Parathyroid adenoma (tissue), 2 donors: ENCODE data around the gene INTS7.
A peak's percentile ranks its signal among the peaks of the same experiment; 100 is the strongest.

ENCODE experiments used
- H2AFZ ChIP-seq: fragments of 300-600 bp; sonication (generic); one replicate; pipeline ENCODE4 v1.7.0; 2017; ENCODE audit warnings: antibody characterized with exemption, mild to moderate bottlenecking
- H3K27ac ChIP-seq: fragments of 300-600 bp; sonication (generic); one replicate; pipeline ENCODE4 v1.7.0; 2017
- H3K27me3 ChIP-seq: fragments of 300-600 bp; sonication (generic); one replicate; pipeline ENCODE4 v1.7.0; 2017; ENCODE audit warnings: low read length; ENCODE audit not compliant: control insufficient read depth, insufficient read depth
- H3K36me3 ChIP-seq: fragments of 300-600 bp; sonication (generic); one replicate; pipeline ENCODE4 v1.7.0; 2017; ENCODE audit warnings: low read length; ENCODE audit not compliant: control insufficient read depth, insufficient read depth
- H3K4me1 ChIP-seq: fragments of 300-600 bp; sonication (generic); one replicate; pipeline ENCODE4 v1.7.0; 2017; ENCODE audit warnings: control low read depth
- H3K4me2 ChIP-seq: fragments of 300-600 bp; sonication (generic); one replicate; pipeline ENCODE4 v1.7.0; 2017; ENCODE audit warnings: low read length
- H3K4me3 ChIP-seq: fragments of 300-600 bp; sonication (generic); one replicate; pipeline ENCODE4 v1.7.0; 2017; ENCODE audit warnings: low read depth, low read length
- H3K79me2 ChIP-seq: fragments of 300-600 bp; sonication (generic); one replicate; pipeline ENCODE4 v1.7.0; 2017; ENCODE audit warnings: control low read depth
- H3K9ac ChIP-seq: fragments of 300-600 bp; sonication (generic); one replicate; pipeline ENCODE4 v1.7.0; 2017; ENCODE audit warnings: mild to moderate bottlenecking
- H3K9me3 ChIP-seq: fragments of 300-600 bp; sonication (generic); one replicate; pipeline ENCODE4 v1.7.0; 2017; ENCODE audit warnings: low read length; ENCODE audit not compliant: control insufficient read depth
- TF ChIP-seq, protein P1 (sequence below): fragments of 300-600 bp; sonication (generic); IDR thresholded peaks from one replicate; pipeline ENCODE4 v1.7.0; 2017; ENCODE audit warnings: antibody characterized with exemption, mild to moderate bottlenecking
- donor health status: primary hyperparathyroidism.

Gene INTS7

DNA sequence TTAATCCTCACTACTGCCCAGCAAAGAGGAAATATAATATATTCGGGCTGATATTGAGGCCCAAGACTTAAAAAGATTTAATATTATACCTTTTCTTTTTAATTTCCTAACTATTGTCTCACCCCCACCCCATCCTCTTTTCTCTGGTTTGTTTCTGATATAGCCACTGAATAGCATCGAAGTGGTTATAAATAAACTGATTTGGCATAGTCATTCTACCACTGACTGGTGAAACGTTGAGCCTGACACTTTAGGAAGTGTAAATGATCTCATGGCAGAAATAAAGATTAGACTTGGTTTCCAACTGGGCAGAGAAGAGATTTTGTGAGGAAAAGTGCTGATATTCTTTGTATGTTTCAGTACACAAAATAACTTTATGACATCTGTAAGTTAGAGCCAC, 39.5 kb upstream of the INTS7 start:
- Histone ChIP-seq H2AFZ (peak overlapping the region; percentile 29), H3K36me3 (no peaks in the 10 kb centered on the region), H3K9me3 (no peaks in the 10 kb centered on the region), H3K9ac (no peak overlapping the region), H3K27ac (no peak overlapping the region), H3K4me1 (no peaks in the 10 kb centered on the region), H3K4me2 (no peak overlapping the region), H3K27me3 (no peaks in the 10 kb centered on the region), H3K4me3 (no peak overlapping the region), H3K79me2 (no peaks in the 10 kb centered on the region)
- TF ChIP-seq, protein P1, sequence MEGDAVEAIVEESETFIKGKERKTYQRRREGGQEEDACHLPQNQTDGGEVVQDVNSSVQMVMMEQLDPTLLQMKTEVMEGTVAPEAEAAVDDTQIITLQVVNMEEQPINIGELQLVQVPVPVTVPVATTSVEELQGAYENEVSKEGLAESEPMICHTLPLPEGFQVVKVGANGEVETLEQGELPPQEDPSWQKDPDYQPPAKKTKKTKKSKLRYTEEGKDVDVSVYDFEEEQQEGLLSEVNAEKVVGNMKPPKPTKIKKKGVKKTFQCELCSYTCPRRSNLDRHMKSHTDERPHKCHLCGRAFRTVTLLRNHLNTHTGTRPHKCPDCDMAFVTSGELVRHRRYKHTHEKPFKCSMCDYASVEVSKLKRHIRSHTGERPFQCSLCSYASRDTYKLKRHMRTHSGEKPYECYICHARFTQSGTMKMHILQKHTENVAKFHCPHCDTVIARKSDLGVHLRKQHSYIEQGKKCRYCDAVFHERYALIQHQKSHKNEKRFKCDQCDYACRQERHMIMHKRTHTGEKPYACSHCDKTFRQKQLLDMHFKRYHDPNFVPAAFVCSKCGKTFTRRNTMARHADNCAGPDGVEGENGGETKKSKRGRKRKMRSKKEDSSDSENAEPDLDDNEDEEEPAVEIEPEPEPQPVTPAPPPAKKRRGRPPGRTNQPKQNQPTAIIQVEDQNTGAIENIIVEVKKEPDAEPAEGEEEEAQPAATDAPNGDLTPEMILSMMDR, result no peak

- Histone ChIP-seq H3K36me3 (no peaks in the 10 kb centered on the region), H3K9me3 (no peaks in the 10 kb centered on the region), H2AFZ (no peak overlapping the region), H3K4me1 (no peaks in the 10 kb centered on the region), H3K4me2 (no peak overlapping the region), H3K9ac (no peak overlapping the region), H3K27me3 (no peaks in the 10 kb centered on the region), H3K79me2 (no peaks in the 10 kb centered on the region), H3K27ac (no peak overlapping the region), H3K4me3 (no peak overlapping the region)
- TF ChIP-seq, protein P1, result no peak
Measured at GRCh38 chr1:212074313-212074712, 39.0 kb upstream of the INTS7 start.

DNA sequence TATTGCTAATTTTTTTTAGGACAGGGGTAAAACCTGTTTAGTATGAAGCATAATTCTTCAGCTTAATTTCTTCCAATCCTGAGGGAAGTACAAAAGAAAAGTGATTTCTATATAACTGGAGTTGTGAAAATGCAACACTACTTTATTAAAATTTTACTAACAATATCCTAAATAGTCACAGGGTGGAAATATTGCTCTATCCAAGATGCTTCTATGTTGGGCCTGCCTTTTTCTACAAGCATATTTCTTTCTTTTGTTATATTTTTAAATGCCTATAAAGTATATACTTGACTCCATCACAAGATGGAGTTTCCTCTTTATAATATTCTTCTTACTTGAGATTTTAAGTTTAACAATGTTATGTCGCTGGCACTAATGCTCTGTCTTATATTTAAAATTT, 38.1 kb upstream of the INTS7 start:
- Histone ChIP-seq H3K9me3 (no peaks in the 10 kb centered on the region), H3K27me3 (no peaks in the 10 kb centered on the region), H3K9ac (no peak overlapping the region), H3K4me3 (no peak overlapping the region), H2AFZ (no peak overlapping the region), H3K27ac (no peak overlapping the region), H3K36me3 (no peaks in the 10 kb centered on the region), H3K79me2 (no peaks in the 10 kb centered on the region), H3K4me1 (no peaks in the 10 kb centered on the region), H3K4me2 (no peak overlapping the region)
- TF ChIP-seq, protein P1, result no peak

DNA sequence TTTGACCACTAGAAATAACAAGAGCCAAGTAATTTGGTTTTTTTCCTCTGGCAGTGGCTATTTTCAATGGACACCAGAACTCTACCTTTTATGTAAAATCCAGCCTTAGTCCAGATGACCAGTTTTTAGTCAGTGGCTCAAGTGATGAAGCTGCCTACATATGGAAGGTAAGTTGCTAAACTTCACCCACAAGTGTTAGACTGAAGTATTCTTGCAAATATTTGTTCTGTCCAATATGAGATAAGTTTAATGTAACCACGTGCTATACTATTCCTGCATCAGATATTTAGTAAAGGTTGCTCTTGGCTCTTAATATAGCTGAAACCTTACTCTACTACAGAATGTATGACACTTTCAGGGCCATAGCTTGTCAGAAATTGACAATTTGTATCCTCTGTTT, 36.7 kb upstream of the INTS7 start:
- H3K27me3 ChIP-seq, result no peaks in the 10 kb centered on the region
- H3K4me2 ChIP-seq, result no peak overlapping the region
- H3K79me2 ChIP-seq, result no peaks in the 10 kb centered on the region
- H3K9me3 ChIP-seq, result no peaks in the 10 kb centered on the region
- H3K4me3 ChIP-seq, result no peak overlapping the region
- H3K36me3 ChIP-seq, result no peaks in the 10 kb centered on the region
- no peak overlapping the region for H3K9ac ChIP-seq
- no peak overlapping the region for H3K27ac ChIP-seq
- TF ChIP-seq, protein P1, result no peak
- H2AFZ ChIP-seq, result no peak overlapping the region
- no peaks in the 10 kb centered on the region for H3K4me1 ChIP-seq

- H3K9ac ChIP-seq, result no peak overlapping the region
Measured at GRCh38 chr1:212070720-212071302, 35.5 kb upstream of the INTS7 start.

More at GRCh38 chr1:212070720-212071302, 35.5 kb upstream of the INTS7 start:
- H3K36me3 ChIP-seq, result no peaks in the 10 kb centered on the region
- H3K4me2 ChIP-seq, result no peak overlapping the region
- no peaks in the 10 kb centered on the region for H3K4me1 ChIP-seq
- no peak overlapping the region for H3K4me3 ChIP-seq
- no peaks in the 10 kb centered on the region for H3K9me3 ChIP-seq
- TF ChIP-seq, protein P1, result peak; percentile 68
- H2AFZ ChIP-seq, result no peak overlapping the region
- H3K27ac ChIP-seq, result no peak overlapping the region
- no peaks in the 10 kb centered on the region for H3K79me2 ChIP-seq
- no peaks in the 10 kb centered on the region for H3K27me3 ChIP-seq
